ENCODE measurements around the gene PLXNA4.

- TF ChIP-seq CTCF (IDR thresholded peaks at IDR 0.05) (no peak), POLR2A (IDR thresholded peaks at IDR 0.05) (no peak)
Measured at GRCh38 chr7:132561763-132562162, 14.5 kb downstream of the PLXNA4 start.
